ENCODE measurements around the gene DMAC2. TPM values are rescaled to one million over a fixed set of nuclear protein-coding genes. Genes with fewer than 3 reads are reported as not detected.
"Not testable (repeated sequence)": the region's sequence is repeated elsewhere in the genome, so short reads cannot be mapped to it uniquely, and the experiment has no call there.

Gene DMAC2
- 10 to 100 TPM; 37.2 to 65.0 (median 54.2) TPM for polyA plus RNA-seq (ENCODE audit: insufficient read length in 4 of 4)

DNA sequence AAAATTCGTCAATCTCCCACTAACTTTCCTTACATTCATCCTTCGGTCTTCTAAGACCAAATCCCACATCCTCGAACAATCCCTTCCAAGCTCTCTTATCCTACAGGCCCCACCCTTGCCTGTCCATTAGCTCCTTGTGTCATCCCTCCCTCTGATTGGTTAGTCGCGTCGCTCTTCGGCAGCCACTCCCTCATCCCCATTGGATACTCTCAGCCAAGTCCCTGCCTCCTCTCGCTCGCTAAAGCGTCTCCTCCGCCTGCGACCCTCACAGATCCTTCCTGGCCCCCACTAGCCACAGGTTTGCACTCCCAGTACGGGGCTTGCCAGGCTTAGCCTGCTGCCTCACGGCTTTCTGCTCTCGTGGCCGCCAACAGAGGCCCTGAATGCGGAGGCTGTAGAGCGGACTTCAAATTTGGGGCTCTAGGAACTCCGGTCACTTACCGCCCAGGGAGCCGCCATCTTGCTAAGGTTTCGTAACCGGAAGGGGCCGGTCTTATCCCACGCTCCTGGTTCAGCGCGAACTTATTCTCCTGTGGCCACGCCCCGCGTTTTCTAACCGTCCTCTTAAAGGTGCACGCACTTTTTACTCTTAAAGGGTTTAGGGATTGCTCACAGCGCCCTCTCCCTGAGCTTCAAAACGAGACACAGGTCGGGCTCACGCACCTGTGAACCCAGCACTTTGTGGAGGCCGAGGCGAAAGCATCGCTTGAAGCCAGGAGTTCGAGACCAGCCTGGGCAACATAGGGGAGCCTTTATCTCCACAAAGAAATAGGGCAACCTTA, at the start of gene DMAC2:
DMAC2 (minus strand) TSS at position 472 of the 782 bp plus-strand sequence; CDS start at position 459, 13 bp downstream.
- DNase-seq (ENCODE audit: low read depth in 4 of 4, low spot score in 3 of 4), result peak; percentile 87 to 95 (median 94)

DNA sequence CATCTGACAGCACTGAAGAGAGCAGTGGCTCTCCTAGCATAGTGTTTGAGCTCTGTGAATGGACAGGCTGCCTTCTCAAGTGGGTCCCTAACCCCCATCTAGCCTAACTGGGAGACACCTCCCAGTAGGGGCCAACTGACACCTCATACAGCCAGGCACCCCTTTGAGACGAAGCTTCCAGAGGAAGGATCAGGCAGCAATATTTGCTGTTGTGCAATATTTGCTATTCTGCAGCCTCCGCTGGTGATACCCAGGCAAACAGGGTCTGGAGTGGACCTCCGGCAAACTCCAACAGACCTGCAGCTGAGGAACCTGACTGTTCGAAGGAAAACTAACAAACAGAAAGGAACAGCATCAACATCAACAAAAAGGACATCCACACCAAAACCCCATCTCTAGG, 47.2 kb upstream of the DMAC2 start:
- not testable (repeated sequence) for DNase-seq (ENCODE audit: low read depth in 4 of 4, low spot score in 3 of 4)

DNA sequence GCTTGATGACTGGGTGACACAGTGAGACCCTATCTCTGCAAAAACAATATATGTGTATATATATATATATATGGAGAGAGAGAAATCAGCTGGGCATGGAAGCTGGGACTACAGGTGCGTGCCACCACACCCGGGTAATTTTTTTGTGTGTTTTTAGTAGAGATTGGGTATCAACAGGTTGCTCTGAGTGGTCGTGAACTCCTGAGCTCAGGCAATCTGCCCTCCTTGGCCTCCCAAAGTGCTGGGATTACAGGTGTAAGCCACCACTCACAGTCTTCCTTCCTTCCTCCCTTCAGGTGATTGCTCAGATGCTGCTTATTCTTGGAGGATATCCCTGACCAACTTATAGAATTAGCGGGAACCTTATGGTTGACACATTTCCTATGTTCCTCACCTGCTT, 45.1 kb upstream of the DMAC2 start:
- DNase-seq (ENCODE audit: low read depth in 4 of 4, low spot score in 3 of 4), result no peak

DNA sequence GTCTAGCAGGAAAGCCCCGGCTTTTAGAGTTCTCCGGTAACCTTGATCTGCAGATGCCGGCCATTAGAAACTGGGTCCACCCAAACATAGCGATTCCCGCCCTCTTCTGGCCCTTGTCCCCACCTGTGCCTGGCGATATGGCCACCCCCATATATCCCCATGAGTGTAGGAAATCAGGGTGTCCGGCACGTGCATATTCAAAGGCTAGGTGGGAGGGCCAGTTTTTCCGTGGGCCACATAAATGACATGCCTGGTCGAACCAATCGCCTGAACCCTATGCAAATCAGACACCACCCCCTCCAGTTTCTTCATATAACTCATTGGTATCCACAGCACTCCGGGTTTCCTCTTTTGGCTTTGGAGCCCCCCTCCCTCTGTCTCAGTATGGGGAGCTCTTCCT, 40.6 kb upstream of the DMAC2 start:
- DNase-seq (ENCODE audit: low read depth in 4 of 4, low spot score in 3 of 4), result no peak

DNA sequence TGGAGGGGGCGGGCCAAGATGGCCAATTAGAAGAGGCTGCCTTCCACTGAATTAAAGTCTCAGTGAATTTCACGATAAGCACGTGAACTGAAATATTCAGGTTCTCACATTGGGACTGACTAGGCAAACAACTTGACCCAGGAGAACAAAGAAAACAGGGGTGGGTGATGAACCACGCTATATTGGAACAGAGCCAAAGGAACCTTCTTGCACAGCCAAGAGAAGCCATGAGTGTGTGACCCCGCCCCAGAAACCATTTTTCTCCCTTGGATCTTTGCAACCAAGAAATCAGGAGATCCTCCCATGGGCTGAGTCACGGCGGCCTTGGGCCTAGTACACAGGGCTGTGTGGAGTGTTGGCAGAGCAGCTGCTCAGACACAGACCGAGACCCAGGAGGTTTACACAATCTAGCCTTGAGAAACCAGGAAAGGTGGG, 40.1 kb upstream of the DMAC2 start:
- DNase-seq (ENCODE audit: low read depth in 4 of 4, low spot score in 3 of 4), result no peak

DNA sequence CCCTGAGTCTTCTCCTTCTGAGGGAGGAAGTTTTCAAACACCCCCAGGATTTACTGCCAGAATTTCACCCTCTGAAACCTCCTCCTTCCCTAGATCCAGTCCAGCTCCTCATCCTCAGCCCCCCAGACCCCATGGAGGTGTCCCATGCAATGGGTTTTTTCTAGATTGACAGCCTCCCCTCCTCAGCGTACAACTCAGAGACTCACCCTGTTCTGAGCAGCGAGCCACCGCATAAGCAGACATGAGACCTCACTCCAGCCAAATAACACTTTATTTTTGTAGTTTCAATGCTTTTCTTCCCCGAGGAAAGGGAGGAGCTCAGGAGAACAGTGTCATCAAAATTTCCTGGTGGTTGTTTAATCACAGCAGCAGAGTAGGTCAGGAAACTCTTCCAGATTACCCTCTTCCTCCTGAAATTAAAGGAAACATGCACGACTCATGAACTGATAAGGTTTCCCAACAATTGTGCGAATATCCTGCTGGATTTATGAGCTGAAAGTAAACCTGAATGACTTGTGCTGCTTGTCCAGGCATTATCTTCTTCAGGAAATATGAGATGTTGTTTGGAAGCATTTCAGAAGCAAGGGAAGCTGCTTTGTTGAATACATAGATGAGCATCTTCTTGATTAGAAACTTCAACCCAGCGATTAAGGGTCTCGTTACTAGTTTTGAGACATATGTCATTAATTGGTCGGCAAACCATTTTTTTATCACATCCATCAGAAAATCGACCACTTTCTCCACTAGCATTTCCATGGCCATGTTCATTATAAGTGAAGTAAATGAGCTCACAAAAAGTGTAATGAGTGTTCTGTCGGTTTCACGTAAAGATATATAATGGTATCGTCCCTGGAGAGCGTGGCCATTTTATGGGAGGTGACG, 39.4 kb upstream of the DMAC2 start:
- no peak for DNase-seq (ENCODE audit: low read depth in 4 of 4, low spot score in 3 of 4)

DNA sequence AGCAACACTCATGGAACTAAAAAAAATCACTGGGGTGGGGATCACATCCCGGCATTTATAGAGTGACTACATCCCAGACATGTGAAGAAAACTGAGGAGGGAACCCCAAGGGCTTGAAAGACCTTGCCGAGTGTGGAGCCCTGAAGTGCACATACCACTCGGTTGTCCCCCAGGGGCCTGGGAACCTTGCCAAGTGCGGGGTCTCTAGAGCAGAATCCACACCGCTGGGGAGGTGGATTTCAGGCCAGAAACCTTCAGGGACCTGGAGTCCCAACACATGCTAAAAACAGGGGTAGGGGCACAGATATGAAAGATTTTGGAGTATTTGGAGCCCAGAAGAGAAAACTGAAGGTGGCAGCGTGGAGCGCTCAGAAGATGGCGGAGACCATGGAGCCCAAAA, 38.5 kb upstream of the DMAC2 start:
- DNase-seq (ENCODE audit: low read depth in 4 of 4, low spot score in 3 of 4), result no peak

DNA sequence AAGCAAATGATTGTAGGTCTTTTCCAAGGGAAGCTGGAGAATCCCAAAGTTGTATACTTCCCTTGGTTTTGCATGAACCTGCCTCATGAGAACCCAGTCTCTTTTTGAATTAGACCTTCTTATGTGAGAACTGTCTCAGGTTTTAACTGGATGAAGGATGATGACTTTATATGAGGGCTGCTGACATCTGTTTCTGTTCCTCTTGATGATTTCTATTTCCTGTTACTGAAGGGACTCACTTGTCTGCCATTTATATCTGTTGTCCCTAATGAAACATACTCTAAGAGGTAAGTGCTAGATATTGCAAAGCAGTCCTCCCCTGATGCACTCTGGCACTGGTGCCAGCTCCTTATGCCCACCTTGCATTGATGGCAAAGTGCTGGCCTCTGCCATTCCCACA, 36.9 kb upstream of the DMAC2 start:
- DNase-seq (ENCODE audit: low read depth in 4 of 4, low spot score in 3 of 4), result no peak

DNA sequence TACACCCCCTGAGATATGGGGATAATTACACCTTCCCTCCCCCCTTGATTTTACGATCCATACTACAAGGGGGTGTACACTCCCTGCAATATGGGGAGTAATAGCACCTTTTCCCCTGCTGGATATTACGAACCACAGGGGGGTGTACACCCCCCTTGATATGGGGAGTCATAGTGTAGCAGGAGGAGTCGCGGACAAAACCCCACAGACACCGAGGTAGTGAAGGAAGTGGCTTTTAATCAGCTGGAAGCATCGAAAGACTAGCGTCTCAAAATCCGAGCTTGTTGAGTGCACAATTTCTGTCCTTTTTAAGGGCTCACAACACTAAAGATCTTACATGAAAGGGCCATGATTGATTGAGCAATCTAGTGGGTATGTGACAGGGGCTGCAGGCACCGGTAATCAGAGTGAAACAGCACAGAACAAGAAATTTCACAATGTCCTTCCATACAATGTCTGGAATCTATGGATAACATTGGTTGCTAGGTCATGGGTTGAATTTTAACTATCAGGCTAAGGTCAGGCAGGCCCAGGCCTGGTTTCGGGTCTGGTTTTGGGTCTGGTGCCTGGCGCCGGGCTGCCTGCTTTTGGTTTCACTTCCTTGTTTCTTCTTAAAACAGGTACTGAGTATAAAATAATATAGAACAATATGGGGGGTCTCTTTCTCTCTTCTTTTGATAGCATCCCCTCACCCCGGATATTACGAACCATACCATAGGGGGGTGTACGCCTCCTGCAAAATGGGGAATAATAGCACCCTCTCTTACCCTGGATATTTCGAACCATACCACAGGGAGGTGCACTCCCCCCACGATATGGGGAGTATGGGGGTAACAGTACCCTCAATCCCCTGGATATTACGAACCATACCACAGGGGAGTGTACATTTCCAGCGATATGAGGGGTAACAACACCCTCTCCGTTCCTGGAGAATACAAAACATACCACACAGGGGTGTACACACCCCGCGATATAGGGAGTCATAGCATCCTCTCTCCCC, 23.8 kb upstream of the DMAC2 start:
- DNase-seq (ENCODE audit: low read depth in 4 of 4, low spot score in 3 of 4), result not testable (repeated sequence)

DNA sequence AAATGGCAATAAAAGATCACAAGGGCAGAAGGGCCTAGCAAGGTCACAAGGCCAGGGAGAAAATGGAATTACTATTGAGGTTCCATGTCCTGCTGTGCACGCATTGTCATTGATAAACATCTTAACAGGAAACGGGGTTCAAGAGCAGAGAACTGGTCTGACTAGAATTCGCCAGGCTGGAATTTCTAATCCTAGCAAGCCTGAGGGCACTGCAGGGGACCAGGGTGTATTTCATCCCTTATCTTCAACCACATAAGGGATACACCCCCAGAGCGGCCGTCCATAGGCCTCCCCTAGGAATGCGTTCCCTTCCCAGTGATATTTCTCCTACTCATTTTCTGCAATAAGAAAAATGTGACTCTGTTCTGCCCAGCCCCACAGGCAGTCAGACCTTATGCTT, 22.8 kb upstream of the DMAC2 start:
- DNase-seq (ENCODE audit: low read depth in 4 of 4, low spot score in 3 of 4), result no peak

DNA sequence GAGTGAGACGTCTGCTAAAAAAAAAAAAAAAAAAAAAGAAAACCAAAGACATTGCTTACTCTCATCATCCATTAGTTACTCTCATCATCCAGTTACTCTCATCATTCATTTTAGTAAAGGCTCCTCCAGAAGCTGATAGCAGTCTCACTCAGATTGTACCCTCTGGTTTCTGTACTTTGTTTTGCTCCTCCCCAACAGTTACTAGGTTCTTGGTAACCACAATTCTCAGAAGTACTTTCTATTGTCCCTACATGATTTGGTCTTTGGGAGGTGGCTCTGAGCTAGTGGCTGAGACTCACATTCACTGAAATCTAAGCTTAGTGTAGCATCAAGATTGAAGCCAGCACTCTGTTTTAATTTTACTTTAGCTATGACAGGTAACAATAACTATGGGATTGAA, 17.5 kb upstream of the DMAC2 start:
- no peak for DNase-seq (ENCODE audit: low read depth in 4 of 4, low spot score in 3 of 4)

DNA sequence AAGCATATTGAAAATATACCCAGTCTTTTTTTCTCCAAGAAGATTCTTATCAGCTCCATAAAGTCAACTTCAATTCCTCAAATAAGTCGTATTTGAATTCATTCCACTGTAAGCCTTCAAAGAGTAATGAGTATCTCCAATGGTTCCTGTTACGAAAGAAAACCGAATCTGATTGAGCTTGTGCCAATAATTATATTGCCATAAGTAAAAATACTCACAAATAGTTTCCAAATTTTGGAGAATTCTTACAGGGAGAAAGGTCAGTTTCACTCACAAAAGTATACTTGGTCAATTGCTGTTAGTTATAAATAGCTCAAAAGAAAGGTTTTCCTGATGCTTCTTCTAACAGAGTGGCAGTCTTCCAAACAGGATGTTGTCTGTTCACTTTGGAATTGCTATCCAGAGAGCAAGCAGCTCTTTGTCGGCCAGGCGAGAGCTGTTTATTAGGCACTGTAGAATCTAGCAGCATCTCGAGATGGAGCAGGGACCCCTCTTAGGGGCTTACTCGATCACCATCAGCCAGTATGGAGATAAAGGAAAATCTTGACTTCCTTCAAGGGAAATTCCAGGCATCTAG, 16.7 kb upstream of the DMAC2 start:
- no peak for DNase-seq (ENCODE audit: low read depth in 4 of 4, low spot score in 3 of 4)

DNA sequence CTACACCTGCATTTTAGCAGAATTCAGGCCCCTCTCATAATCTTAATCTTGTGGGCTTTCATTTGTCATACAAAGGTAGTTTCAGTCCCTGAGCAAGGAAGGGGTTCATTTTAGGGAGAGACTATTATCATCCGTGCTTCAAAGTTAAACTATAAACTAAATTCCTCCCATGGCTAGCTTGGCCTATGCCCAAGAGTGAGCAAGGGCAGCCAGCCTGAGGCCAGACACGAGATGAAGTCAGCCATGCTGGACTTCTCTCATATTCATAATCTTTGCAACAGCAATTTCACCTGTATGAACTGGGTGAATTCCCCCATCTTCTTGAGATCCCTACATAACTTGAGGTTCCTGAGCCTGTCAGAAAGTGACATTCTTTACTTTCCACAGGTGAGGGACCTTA, 16.2 kb upstream of the DMAC2 start:
- DNase-seq (ENCODE audit: low read depth in 4 of 4, low spot score in 3 of 4), result no peak

DNA sequence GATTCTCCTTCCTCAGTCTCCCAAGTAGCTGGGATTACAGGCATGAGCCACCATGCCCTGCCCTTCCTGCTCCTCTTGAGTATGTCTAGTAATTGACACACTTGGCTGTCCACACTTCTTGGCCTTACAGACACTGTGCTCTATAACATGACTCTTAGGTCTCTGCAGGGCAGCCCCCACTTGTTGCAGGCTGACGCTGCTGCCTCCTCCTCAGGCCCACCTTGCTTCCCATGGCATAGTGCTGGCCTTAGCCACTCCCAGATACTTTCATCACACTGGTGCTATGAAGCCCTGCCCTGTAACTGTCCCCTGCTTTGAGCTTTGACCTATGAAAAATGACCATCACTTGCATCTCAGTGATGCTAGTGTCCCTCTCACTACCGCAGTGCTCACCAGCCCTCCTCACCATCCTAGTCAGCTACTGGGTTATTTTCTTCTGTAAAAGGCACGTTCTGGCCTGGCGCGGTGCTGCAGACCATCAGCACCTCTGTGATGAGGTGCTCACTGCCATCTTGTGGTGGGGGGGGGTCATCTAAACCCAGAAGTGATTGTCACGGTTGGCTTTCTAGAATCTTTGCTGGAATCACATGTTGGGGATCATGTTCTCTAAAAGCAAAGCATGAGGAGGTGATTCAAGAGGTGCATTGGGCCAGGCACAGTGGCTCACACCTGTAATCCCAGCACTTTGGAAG, 13.0 kb upstream of the DMAC2 start:
- DNase-seq (ENCODE audit: low read depth in 4 of 4, low spot score in 3 of 4), result no peak

DNA sequence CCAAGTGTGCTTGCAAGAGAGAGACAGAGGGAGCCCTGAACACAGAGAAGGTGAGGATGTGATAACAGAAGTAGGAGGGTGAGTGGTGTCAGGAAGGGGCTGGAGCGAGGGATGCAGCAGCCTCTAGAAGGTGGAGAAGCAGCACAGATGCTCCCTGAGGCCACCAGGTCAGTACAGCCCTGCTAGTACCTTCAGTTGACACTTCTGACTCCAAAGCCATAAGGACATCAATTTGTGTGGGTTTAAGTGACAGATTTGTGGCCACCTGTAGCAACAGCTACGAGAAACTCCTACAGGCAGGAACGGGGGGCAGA, 10.1 kb upstream of the DMAC2 start:
- DNase-seq (ENCODE audit: low read depth in 4 of 4, low spot score in 3 of 4), result no peak

DNA sequence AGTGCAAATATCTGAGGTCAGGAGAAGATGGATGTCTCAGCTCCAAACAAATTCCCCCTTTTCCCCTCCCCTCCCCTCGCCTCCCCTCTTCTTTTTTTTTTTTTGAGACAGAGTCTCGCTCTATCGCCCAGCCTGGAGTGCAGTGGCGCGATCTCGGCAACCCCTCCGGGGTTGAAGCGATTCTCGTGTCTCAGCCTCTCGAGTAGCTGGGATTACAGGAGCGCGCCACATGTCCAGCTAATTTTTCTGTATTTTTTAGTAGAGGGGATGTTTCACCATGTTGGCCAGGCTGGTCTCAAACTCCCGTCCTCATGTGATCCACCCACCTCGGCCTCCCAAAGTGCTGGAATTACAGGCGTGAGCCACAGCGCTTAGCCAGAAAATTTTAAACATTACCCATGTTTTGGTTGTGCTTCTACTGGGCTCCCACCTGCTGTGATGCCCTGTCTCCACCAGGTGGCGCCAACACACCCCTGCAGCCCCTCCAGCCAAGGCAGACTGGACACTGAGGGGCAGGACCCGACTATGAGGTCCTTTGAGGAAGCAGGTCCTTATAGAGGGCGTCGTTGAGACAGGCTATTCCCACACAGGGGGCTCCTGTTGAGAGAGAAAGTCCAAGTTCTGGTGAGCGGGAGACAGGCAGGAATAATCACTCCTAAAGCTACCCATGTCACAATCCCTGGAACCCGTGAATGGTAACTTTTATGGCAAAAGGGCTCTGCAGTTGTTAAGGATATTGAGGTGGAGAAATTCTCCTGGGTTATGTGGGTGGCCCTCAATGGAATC, 9.6 kb upstream of the DMAC2 start:
- peak in 2 of 4 donors; percentile 40 to 48 for DNase-seq (ENCODE audit: low read depth in 4 of 4, low spot score in 3 of 4)

DNA sequence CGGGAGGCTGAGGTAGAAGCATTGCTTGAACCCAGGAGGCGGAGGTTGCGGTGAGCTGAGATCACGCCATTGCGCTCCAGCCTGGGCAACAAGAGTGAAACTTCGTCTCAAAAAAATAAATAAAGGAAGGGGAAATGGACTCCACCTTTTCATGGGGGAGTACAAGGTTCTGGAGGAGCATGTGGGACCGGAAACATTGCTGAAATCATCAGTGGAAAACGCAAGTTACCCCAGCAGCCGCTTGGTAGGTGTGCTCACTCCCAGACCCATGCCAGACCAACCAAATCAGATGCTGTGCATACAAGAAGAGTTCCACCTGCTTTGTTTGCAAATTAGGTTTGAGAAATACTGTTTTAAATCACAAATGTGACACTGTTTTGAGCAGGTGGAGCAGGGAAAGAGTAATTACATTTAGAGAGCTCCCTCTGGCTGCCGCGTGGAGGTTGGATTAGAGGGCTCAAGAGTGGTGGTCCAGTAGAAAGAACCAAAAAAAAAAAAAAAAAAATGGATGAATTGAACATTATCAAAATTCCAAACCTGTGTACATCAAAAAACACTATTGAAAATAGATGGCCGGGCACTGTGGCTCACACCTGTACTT, 8.1 kb upstream of the DMAC2 start:
- no peak for DNase-seq (ENCODE audit: low read depth in 4 of 4, low spot score in 3 of 4)

DNA sequence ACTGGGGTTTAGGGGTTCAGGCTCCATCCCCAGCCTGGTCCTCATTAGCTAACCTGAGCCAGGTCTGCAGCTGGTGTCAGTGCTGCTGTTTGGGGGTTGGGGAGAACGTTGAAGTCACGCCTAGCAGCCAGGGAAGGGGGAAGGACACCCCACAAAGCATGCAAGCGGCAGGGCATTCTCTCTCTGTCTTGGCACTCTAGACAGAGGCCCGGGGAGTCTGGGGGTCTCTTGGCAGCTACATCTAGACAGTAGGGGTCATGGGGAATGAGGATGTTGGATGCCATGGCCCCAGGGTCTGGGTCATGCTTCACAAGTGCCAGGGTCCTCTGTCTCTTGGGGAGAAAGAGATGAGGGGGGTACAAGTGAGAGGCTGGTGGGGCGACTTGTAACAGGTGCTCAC, 5.9 kb upstream of the DMAC2 start:
- no peak for DNase-seq (ENCODE audit: low read depth in 4 of 4, low spot score in 3 of 4)
